Spleen (tissue), 7 donors: ENCODE results near the gene G6PC3.

Experiments used
- CTCF ChIP-seq, 11 experiments: fragments of 200-600 bp in 7 of 11; fragments of 450-650 bp in 4 of 11; sonication (generic) in 4 of 11; IDR thresholded peaks in 8 of 11; conservative IDR thresholded peaks in 3 of 11; 1 replicate in 7 of 11; 2 replicates in 4 of 11; pipeline versions ENCODE4 v1.4.0 to v1.8.0; 2016 to 2021; ENCODE audit warnings: antibody characterized with exemption in 11 of 11, inconsistent platforms in 4 of 11, mild to moderate bottlenecking in 1 of 11
- POLR2A ChIP-seq, 3 donors: fragments of 450-650 bp; IDR thresholded peaks; one replicate each; pipeline ENCODE4 v1.5.1; 2017; ENCODE audit warnings: antibody characterized with exemption in 3 of 3, mild to moderate bottlenecking in 1 of 3
- POLR2AphosphoS5 ChIP-seq, 3 donors: sonication (generic); formaldehyde crosslinking; IDR thresholded peaks; one replicate each; pipeline ENCODE4 v1.5.1; 2017; ENCODE audit warnings: antibody characterized with exemption in 3 of 3
- donor health status: DM: no; HTN: no; CAD: no; lungs with moderate emphysema.
- donor health status: DM: no; HTN: no; CAD: no.
- donor health status: DM: no; HTN: no; CAD: no.

- no peak for TF ChIP-seq CTCF (IDR thresholded peaks at IDR 0.05 in 8 of 11, conservative IDR thresholded peaks at IDR 0.05 in 3 of 11)
- TF ChIP-seq POLR2AphosphoS5 (IDR thresholded peaks at IDR 0.05) = no peak
- TF ChIP-seq POLR2A (IDR thresholded peaks at IDR 0.05) = no peak
Measured at GRCh38 chr17:44043272-44043696, 27.3 kb upstream of the G6PC3 start.
